GM21576 (cell line): ENCODE measurements around the gene SRP54.
A peak's percentile ranks its signal among the peaks of the same experiment; 100 is the strongest.
"Not testable (repeated sequence)": the region's sequence is repeated elsewhere in the genome, so short reads cannot be mapped to it uniquely, and the experiment has no call there.

Source experiments
- ATAC-seq: cut with Tn5 transposase; IDR thresholded peaks from one replicate; pipeline ENCODE4 v1.9.1; 2021; ENCODE audit warnings: mild to moderate bottlenecking, moderate library complexity; ENCODE audit not compliant: unreplicated experiment

SRP54 gene

DNA sequence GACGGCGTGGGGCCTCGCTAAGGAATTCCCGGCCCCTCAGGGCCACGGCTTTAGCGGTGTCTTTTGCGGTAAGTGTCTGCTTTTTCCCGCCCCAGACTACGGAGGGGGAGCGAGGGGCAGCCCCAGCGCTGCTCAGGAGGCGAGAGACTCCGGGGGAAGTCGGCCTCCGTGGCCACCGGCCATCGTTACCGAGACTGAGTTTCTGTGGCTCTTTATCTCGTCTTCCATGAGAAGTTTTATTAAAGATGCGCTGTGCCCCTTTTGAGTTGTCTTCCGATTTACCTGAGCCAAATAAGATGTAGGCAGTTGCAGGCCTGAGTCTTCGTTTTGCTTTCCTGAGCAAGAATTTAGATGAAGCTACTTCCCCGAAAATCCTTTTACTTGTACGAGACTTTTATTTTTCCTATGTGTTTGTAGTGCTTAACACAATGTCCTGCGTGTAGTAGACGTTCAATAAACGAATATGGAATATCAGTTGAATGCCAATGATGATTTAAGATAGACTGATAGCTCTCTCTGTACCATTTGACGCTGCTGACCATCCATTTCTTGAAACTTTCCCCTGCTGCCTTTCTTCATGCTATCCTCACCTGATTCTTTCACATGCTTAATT lies 462 bp downstream of the SRP54 start:
- peak; percentile 13 for ATAC-seq

DNA sequence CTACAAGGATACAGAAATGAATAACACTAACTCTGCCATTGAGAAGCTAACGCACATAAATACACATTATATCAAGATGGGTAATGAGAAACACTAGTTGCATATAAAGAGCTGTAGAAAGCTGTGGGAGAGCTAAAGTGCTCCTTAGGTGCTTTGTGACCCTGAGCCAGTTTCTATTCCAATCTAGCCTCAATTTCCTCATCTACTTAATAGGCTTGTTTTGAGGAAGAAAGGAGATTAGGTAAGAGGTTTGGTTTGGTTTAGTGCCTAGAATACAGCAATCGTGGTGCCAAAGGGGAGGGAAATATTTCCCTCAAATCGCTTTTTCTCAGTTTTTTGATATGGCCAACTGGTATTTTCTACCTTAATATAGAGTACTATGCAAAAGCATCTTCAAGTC lies 994 bp downstream of the SRP54 start:
- no peak for ATAC-seq

DNA sequence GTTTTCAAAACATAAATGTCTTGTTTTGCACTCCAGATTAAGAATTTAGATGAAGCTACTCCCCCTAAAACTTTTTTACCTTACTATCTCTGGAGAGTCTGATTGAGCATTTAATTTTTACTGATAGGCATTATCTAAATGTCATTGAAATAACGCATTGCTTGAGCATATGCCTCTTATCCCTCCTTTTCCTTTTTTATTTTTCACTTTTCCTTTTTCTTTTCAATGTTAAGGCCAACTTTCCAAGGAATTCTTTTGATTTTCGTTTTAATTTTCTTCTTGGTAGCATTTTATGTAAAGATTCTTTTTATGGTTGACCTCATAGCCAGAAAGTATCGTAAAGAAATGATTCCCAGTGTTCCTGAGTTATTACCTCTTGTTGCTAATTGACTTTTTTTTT lies 2.9 kb downstream of the SRP54 start:
- ATAC-seq = no peak

GRCh38 chr14:34987180-34987579 lies 4.4 kb downstream of the SRP54 start:
- no peak for ATAC-seq

- ATAC-seq = no peak
These were observed 7.0 kb downstream of the SRP54 start for GRCh38 chr14:34989762-34990161.

DNA sequence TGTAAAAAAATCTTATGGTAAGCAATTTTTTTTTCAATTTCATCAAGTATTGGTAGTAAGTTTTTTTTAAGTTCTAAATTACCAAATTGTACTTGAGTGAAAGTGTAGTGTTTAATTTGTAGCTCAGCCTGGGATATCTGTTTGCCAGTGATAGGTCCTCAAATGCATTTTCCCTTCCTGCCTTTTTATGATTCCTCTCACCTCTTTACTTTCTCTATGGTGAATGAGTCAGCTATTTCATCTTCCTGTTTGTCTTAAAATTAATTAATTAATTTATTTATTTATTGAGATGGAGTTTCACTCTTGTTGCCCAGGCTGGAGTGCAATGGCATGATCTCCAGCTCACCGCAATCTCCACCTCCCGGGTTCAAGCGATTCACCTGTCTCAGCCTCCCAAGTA lies 10.6 kb downstream of the SRP54 start:
- ATAC-seq = no peak

GRCh38 chr14:34994668-34995067 lies 11.9 kb downstream of the SRP54 start:
- no peak for ATAC-seq

- no peak for ATAC-seq
These were observed 15.0 kb downstream of the SRP54 start for GRCh38 chr14:34997762-34998161.

- ATAC-seq = no peak
These were observed 16.7 kb downstream of the SRP54 start for GRCh38 chr14:34999500-34999899.

DNA sequence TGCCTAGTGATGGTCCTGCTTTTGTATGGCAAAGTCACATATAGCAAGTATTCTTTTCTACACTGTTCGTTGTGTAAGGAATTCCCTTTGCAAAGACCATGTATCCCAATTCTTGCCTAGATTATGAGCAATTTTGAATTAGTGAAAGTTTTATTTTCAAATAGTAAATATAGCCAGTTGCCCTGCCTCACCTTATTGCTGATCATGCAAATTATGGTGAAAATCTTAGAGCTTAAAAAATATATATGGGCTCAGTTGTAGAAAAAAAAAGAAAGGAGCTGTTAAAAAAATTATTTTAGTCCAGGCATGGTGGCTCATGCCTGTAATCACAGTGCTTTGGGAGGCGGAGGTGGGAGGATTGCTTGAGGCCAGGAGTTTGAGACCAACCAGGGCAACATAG lies 18.8 kb downstream of the SRP54 start:
- no peak for ATAC-seq

DNA sequence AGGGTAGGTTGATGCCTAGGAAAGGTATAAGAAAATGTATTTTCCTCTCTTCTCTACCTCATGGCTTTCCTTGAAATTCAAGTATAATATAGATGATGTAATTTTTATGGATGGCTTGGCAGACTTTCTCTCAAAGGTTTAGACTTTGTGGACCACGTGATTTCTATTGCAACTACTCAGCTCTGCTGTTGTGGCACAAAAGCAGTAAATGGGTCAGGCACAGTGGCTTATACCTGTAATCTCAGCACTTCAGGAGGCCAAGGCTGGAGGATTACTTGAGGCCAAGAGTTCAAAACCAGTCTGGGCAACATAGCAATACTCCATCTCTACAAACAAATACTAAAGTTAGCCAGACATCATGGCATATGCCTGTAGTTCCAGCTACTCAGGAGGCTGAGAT lies 22.0 kb downstream of the SRP54 start:
- no peak for ATAC-seq

DNA sequence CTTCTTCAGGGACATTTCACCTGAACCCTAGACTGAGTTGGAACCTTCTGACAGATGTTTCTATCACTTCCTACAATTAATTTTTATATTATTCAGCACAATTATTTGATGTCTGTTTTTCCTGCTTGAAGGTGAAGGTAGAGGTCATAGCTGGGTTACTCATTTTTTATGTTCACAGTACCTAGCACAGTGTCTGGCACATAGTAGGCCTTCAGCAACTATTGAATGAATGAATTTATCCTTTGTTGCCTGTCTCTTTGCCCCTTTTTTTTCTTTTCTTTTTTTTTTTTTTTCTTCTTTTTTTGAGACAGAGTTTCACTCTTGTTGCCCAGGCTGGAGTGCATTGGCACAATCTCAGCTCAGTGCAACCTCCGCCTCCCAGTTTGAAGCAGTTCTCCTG lies 33.8 kb downstream of the SRP54 start:
- no peak for ATAC-seq

GRCh38 chr14:35020713-35021112 lies 37.9 kb downstream of the SRP54 start:
- no peak for ATAC-seq

DNA sequence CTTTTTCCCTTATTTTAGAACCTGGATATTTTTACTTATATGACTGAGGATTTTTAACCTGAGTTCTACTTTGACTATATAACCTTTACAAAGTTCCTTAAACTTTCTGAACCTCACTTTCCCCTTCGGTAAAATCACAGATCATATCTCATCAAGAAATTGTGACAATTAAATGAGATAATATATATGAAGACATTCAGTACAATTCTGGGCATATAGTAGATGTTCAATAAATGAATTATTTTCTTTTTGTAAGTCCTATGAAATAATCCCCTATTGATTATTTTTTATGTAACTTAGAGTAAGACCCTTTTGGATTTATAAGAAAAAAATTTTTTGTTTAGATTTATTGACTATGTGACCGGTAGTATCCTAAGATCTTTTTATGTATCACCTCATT lies 45.6 kb downstream of the SRP54 start:
- no peak for ATAC-seq

DNA sequence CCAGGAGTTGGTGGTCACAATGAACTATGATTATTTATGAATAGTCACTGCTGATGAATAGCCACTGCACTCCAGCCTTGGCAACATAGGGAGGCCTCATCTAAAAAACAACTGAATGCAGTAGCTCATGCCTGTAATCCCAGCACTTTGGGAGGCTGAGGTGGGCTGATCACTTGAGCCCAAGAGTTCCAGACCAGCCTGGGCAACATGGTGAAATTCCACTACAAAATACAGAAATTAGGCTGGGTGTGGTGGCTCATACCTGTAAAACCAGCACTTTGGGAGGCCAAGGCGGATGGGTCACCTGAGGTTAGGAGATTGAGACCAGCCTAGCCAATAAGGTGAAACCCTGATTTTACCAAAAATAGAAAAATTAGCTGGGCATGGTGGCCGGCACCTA lies 49.8 kb downstream of the SRP54 start:
- ATAC-seq = no peak

DNA sequence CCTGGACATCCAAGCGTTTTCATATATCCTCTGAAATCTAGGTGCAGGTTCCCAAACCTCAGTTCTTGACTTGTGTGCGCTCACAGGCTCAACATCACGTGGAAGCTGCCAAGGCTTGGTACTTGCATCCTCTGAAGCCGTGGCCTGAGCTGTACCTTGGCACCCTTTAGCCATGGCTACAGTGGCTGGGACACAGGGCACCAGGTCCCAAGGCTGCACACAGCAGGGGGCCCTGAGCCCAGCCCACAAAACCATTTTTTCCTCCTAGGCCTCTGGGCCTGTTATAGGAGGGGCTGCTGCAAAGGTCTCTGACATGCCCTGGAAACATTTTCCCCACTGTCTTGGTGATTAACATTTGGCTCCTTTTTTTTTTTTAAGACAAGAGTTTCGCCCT lies 51.6 kb downstream of the SRP54 start:
- ATAC-seq = no peak

- ATAC-seq = not testable (repeated sequence)
These were observed 52.3 kb downstream of the SRP54 start for GRCh38 chr14:35034944-35035554.

- ATAC-seq = not testable (repeated sequence)
These were observed 55.5 kb downstream of the SRP54 start for GRCh38 chr14:35038312-35038711.

DNA sequence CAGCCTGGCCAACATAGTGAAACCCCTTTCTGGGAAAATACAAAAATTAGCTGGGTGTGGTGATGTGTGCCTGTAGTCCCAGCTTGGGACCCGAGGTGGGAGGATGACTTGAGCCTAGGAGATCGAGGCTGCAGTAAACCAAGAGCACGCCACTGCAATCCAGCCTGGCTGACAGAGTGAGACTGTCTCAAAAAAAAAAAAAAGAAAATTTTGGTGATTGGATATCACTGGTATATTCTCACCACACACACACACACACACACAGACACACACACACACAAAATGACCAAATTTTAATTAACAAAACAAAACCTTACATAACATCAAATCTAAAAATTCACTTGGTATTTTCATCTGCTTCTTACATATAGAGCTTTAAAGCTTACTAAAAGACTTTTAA lies 59.8 kb downstream of the SRP54 start:
- no peak for ATAC-seq

DNA sequence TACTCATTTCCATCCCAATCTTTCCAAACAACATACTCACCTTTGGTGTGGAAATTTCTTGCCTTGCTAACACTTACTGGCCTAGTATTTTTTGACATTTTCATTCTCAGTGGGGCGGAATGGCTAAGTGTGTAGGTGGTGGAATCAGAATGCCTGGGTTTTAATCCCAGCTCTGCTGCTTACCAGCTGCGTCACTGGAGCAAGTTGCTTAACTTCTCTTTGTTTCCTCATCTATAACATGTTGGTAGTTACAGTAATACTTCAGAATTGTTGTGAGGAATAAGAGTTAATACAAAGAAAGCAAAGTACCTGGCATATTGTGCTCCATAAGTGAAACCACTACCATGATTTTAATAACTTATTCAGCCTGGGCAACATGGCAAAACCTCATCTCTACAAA lies 60.3 kb downstream of the SRP54 start:
- ATAC-seq = no peak

GRCh38 chr14:35044939-35045797 lies 62.4 kb downstream of the SRP54 start:
- ATAC-seq = no peak

- ATAC-seq = no peak
These were observed 62.9 kb downstream of the SRP54 start for GRCh38 chr14:35045798-35046047.
